ENCODE data around the gene FAT1. TPM values are rescaled to one million over a fixed set of nuclear protein-coding genes. Genes with fewer than 3 reads are reported as not detected.

Gene FAT1
- total RNA-seq, 1 donor from 2014 or later = 408 TPM

DNA sequence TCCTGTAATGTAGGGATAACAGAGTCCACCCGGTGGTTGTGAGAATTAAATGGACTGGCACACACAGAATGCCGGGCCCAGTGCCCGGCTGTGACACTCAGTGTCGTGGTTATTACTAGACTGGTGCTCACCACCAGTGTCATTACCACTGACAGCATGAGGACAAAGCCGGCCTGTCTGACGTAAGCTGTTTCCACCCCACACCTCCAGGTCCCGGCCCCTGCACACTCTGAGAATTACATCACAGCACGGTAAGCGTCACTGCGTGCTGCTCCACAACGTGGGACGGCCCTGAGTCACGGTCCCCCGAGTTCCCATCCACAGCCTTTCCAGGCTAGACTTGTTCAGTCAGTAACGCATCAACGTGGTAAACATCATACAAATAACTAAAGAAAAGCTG lies 22.9 kb downstream of the FAT1 start:
- Mint-ChIP-seq H3K4me3 (ENCODE audit: unreplicated experiment) (no peak overlapping the region), H3K27me3 (ENCODE audit: unreplicated experiment) (no peaks in the 10 kb centered on the region), H3K27ac (ENCODE audit: unreplicated experiment) (peak overlapping the region; percentile 94), H3K9me3 (ENCODE audit: unreplicated experiment) (no peaks in the 10 kb centered on the region), H3K36me3 (ENCODE audit: unreplicated experiment) (peaks cover 35% of the 10 kb centered on the region), H3K4me1 (ENCODE audit: unreplicated experiment) (peaks cover 75% of the 10 kb centered on the region)
- DNase-seq (ENCODE audit: extremely low spot score, unreplicated experiment) = no peak
- TF ChIP-seq, protein P1, sequence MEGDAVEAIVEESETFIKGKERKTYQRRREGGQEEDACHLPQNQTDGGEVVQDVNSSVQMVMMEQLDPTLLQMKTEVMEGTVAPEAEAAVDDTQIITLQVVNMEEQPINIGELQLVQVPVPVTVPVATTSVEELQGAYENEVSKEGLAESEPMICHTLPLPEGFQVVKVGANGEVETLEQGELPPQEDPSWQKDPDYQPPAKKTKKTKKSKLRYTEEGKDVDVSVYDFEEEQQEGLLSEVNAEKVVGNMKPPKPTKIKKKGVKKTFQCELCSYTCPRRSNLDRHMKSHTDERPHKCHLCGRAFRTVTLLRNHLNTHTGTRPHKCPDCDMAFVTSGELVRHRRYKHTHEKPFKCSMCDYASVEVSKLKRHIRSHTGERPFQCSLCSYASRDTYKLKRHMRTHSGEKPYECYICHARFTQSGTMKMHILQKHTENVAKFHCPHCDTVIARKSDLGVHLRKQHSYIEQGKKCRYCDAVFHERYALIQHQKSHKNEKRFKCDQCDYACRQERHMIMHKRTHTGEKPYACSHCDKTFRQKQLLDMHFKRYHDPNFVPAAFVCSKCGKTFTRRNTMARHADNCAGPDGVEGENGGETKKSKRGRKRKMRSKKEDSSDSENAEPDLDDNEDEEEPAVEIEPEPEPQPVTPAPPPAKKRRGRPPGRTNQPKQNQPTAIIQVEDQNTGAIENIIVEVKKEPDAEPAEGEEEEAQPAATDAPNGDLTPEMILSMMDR (IDR thresholded peaks at IDR 0.05) = no peak

- Mint-ChIP-seq H3K27me3 (ENCODE audit: unreplicated experiment) (no peaks in the 10 kb centered on the region), H3K27ac (ENCODE audit: unreplicated experiment) (peak overlapping the region; percentile 94), H3K9me3 (ENCODE audit: unreplicated experiment) (no peaks in the 10 kb centered on the region), H3K4me1 (ENCODE audit: unreplicated experiment) (peaks cover 74% of the 10 kb centered on the region), H3K36me3 (ENCODE audit: unreplicated experiment) (peaks cover 32% of the 10 kb centered on the region), H3K4me3 (ENCODE audit: unreplicated experiment) (no peak overlapping the region)
- no peak for DNase-seq (ENCODE audit: extremely low spot score, unreplicated experiment)
- TF ChIP-seq, protein P1 (IDR thresholded peaks at IDR 0.05) = no peak
Measured at GRCh38 chr4:186699881-186700397, 23.7 kb downstream of the FAT1 start.

GRCh38 chr4:186699298-186699697 lies 24.4 kb downstream of the FAT1 start:
- TF ChIP-seq, protein P1 (IDR thresholded peaks at IDR 0.05) = no peak
- H3K36me3 Mint-ChIP-seq (ENCODE audit: unreplicated experiment) = peaks cover 30% of the 10 kb centered on the region
- no peak overlapping the region for H3K4me3 Mint-ChIP-seq (ENCODE audit: unreplicated experiment)
- no peaks in the 10 kb centered on the region for H3K27me3 Mint-ChIP-seq (ENCODE audit: unreplicated experiment)
- H3K27ac Mint-ChIP-seq (ENCODE audit: unreplicated experiment) = peak overlapping the region; percentile 94
- no peaks in the 10 kb centered on the region for H3K9me3 Mint-ChIP-seq (ENCODE audit: unreplicated experiment)
- no peak for DNase-seq (ENCODE audit: extremely low spot score, unreplicated experiment)
- H3K4me1 Mint-ChIP-seq (ENCODE audit: unreplicated experiment) = peaks cover 76% of the 10 kb centered on the region

DNA sequence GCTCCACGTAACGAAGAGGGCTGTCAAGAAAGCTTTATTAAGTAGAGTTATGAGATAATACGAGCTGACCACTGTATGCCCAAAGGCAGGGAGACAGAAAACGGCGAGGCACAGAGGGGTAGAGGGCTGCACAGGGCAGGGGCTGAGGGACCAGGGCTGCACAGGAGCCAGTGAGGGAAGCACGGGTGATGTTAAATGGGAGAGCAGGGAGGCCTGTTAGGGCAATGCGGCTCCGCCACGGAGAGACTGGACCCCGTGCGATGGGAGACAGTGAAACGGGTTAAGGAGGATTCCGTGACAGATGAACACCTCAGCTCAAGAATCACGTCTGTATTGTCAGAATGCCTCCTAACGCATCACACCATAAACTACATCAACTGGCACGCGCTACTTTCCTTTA lies 25.1 kb downstream of the FAT1 start:
- Mint-ChIP-seq H3K4me3 (ENCODE audit: unreplicated experiment) (no peak overlapping the region), H3K36me3 (ENCODE audit: unreplicated experiment) (peaks cover 23% of the 10 kb centered on the region), H3K27me3 (ENCODE audit: unreplicated experiment) (no peaks in the 10 kb centered on the region), H3K9me3 (ENCODE audit: unreplicated experiment) (no peaks in the 10 kb centered on the region), H3K27ac (ENCODE audit: unreplicated experiment) (peak overlapping the region; percentile 36), H3K4me1 (ENCODE audit: unreplicated experiment) (peaks cover 76% of the 10 kb centered on the region)
- no peak for DNase-seq (ENCODE audit: extremely low spot score, unreplicated experiment)
- TF ChIP-seq, protein P1 (IDR thresholded peaks at IDR 0.05) = no peak

DNA sequence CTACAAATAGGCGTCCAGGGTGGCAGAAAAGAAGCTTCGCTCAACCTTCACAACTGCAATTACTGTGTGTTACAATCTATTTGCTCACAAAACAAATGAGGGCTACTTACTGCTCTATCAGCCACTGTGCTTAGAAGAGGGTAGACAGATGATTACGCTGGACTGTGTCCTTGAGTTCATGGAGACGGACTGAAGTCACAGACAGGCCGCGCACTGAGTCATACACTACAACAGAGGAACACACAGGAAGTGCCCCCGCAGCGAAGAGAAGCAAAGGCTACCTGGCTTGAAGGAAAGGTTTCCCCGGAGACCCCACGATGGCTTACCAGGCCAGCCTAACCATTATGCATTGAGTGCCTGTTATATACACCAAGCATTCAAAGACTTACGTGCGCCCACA lies 25.6 kb downstream of the FAT1 start:
- H3K4me1 Mint-ChIP-seq (ENCODE audit: unreplicated experiment) = peaks cover 76% of the 10 kb centered on the region

More for the DNA sequence above, 25.6 kb downstream of the FAT1 start:
- TF ChIP-seq, protein P1 (IDR thresholded peaks at IDR 0.05) = no peak
- peak overlapping the region; percentile 36 for H3K27ac Mint-ChIP-seq (ENCODE audit: unreplicated experiment)
- H3K9me3 Mint-ChIP-seq (ENCODE audit: unreplicated experiment) = no peaks in the 10 kb centered on the region
- no peak overlapping the region for H3K4me3 Mint-ChIP-seq (ENCODE audit: unreplicated experiment)
- H3K36me3 Mint-ChIP-seq (ENCODE audit: unreplicated experiment) = peaks cover 22% of the 10 kb centered on the region
- no peak for DNase-seq (ENCODE audit: extremely low spot score, unreplicated experiment)
- H3K27me3 Mint-ChIP-seq (ENCODE audit: unreplicated experiment) = no peaks in the 10 kb centered on the region
